ENCODE measurements around the gene HAND2.

HAND2 gene

GRCh38 chr4:173529477-173530325 lies at the start of gene HAND2:
Gene HAND2 (minus strand): TSS chr4:173530229. CDS start chr4:173529289, 940 bp downstream.
- no peak for DNase-seq (ENCODE audit: low read depth)

- no peak for DNase-seq (ENCODE audit: low read depth)
These were observed 48.9 kb upstream of the HAND2 start for GRCh38 chr4:173578956-173579355.

- DNase-seq (ENCODE audit: low read depth): no peak
These were observed 47.9 kb upstream of the HAND2 start for GRCh38 chr4:173577963-173578362.

- DNase-seq (ENCODE audit: low read depth): no peak
These were observed 45.6 kb upstream of the HAND2 start for GRCh38 chr4:173575482-173576152.

- no peak for DNase-seq (ENCODE audit: low read depth)
These were observed 43.7 kb upstream of the HAND2 start for GRCh38 chr4:173573725-173574124.

GRCh38 chr4:173573286-173573685 lies 43.3 kb upstream of the HAND2 start:
- DNase-seq (ENCODE audit: low read depth): no peak

- DNase-seq (ENCODE audit: low read depth): no peak
These were observed 42.6 kb upstream of the HAND2 start for GRCh38 chr4:173572493-173573129.

- DNase-seq (ENCODE audit: low read depth): no peak
These were observed 41.6 kb upstream of the HAND2 start for GRCh38 chr4:173571620-173572019.

GRCh38 chr4:173565281-173565680 lies 35.3 kb upstream of the HAND2 start:
- DNase-seq (ENCODE audit: low read depth): no peak

GRCh38 chr4:173564461-173564860 lies 34.4 kb upstream of the HAND2 start:
- DNase-seq (ENCODE audit: low read depth): no peak

- DNase-seq (ENCODE audit: low read depth): no peak
These were observed 30.9 kb upstream of the HAND2 start for GRCh38 chr4:173560896-173561295.

GRCh38 chr4:173556398-173557131 lies 26.5 kb upstream of the HAND2 start:
- no peak for DNase-seq (ENCODE audit: low read depth)

GRCh38 chr4:173547889-173548288 lies 17.9 kb upstream of the HAND2 start:
- no peak for DNase-seq (ENCODE audit: low read depth)

- DNase-seq (ENCODE audit: low read depth): no peak
These were observed 16.7 kb upstream of the HAND2 start for GRCh38 chr4:173546776-173547175.

- no peak for DNase-seq (ENCODE audit: low read depth)
These were observed 15.4 kb upstream of the HAND2 start for GRCh38 chr4:173545440-173545839.

- no peak for DNase-seq (ENCODE audit: low read depth)
These were observed 13.2 kb upstream of the HAND2 start for GRCh38 chr4:173543266-173543665.

GRCh38 chr4:173539986-173540385 lies 10.0 kb upstream of the HAND2 start:
- no peak for DNase-seq (ENCODE audit: low read depth)

GRCh38 chr4:173538909-173539445 lies 8.9 kb upstream of the HAND2 start:
- no peak for DNase-seq (ENCODE audit: low read depth)

- no peak for DNase-seq (ENCODE audit: low read depth)
These were observed 8.3 kb upstream of the HAND2 start for GRCh38 chr4:173538148-173538908.

GRCh38 chr4:173537613-173538147 lies 7.7 kb upstream of the HAND2 start:
- no peak for DNase-seq (ENCODE audit: low read depth)

Data from stimulated activated CD8-positive, alpha-beta memory T cell treated with anti-CD3 and anti-CD28 coated beads, Interleukin-15, amount 100 ng/mL, for 24 hours (primary cell).